CD4-positive, alpha-beta memory T cell (primary cell): ENCODE measurements around the gene GOLT1A. TPM values are rescaled to one million over a fixed set of nuclear protein-coding genes. Genes with fewer than 3 reads are reported as not detected.

ENCODE experiments used
- CTCF ChIA-PET: fragments of 350-600 bp; sonication (Branson Sonifier 250); formaldehyde crosslinking; loops from one replicate; lab custom pipeline; 2021; ENCODE audit warnings: inconsistent platforms; ENCODE audit not compliant: partially characterized antibody; lab: Charles Lee
- POLR2A ChIA-PET: fragments of 350-600 bp; sonication (Branson Sonifier 250); formaldehyde crosslinking; loops from one replicate; lab custom pipeline; 2021; ENCODE audit not compliant: partially characterized antibody; lab: Charles Lee
- DNase-seq, 5 donors: peaks; one replicate each; pipeline versions ENCODE4 v3.0.0 to v3.0.0-alpha.2; 2020 to 2022; ENCODE audit warnings: mixed read lengths in 1 of 5
- H3K27ac ChIP-seq: one replicate; pipeline ENCODE4 v1.7.0; 2013; ENCODE audit warnings: low read depth, low read length
- H3K27me3 ChIP-seq: 2 replicates; pipeline ENCODE4 v1.7.0; 2013; ENCODE audit warnings: mild to moderate bottlenecking, low read length, moderate library complexity; ENCODE audit not compliant: insufficient read depth
- H3K36me3 ChIP-seq: 2 replicates; pipeline ENCODE4 v1.7.0; 2013; ENCODE audit warnings: mild to moderate bottlenecking, low read length, moderate library complexity; ENCODE audit not compliant: insufficient read depth
- H3K4me1 ChIP-seq: 2 replicates; pipeline ENCODE4 v1.7.0; 2013; ENCODE audit warnings: mild to moderate bottlenecking, low read length, moderate library complexity; ENCODE audit not compliant: insufficient read depth
- H3K4me3 ChIP-seq, 2 donors: one replicate each; pipeline ENCODE4 v1.7.0; 2013; ENCODE audit warnings: low read length in 2 of 2, mild to moderate bottlenecking in 1 of 2
- H3K9me3 ChIP-seq, 2 donors: one replicate each; pipeline ENCODE4 v1.7.0; 2013; ENCODE audit warnings: low read length in 2 of 2, control low read depth in 1 of 2; ENCODE audit not compliant: control insufficient read depth in 1 of 2
- H3K27ac Mint-ChIP-seq, 7 donors: one replicate each; pipeline ENCODE4 v1.8.0; 2020 to 2021; ENCODE audit warnings: mixed read lengths in 7 of 7, mild to moderate bottlenecking in 6 of 7, inconsistent platforms in 3 of 7, moderate library complexity in 3 of 7
- H3K27me3 Mint-ChIP-seq, 2 donors: one replicate each; pipeline ENCODE4 v1.8.0; 2020 to 2021; ENCODE audit warnings: mixed read lengths in 2 of 2
- H3K36me3 Mint-ChIP-seq, 2 donors: one replicate each; pipeline ENCODE4 v1.8.0; 2020 to 2021; ENCODE audit warnings: mixed read lengths in 2 of 2, inconsistent platforms in 1 of 2, mild to moderate bottlenecking in 1 of 2
- H3K4me1 Mint-ChIP-seq, 4 donors: one replicate each; pipeline ENCODE4 v1.8.0; 2020 to 2021; ENCODE audit warnings: mixed read lengths in 4 of 4, mild to moderate bottlenecking in 1 of 4
- H3K4me3 Mint-ChIP-seq, 8 donors: one replicate each; pipeline ENCODE4 v1.8.0; 2020 to 2021; ENCODE audit warnings: mixed read lengths in 8 of 8, mild to moderate bottlenecking in 7 of 8, moderate library complexity in 6 of 8, inconsistent platforms in 3 of 8
- H3K9me3 Mint-ChIP-seq, 8 donors: one replicate each; pipeline ENCODE4 v1.8.0; 2020 to 2021; ENCODE audit warnings: mixed read lengths in 8 of 8, mild to moderate bottlenecking in 5 of 8, inconsistent platforms in 3 of 8, moderate library complexity in 1 of 8
- intact Hi-C: fragments of 100-400 bp; cut with micrococcal nuclease; formaldehyde crosslinking; loops from one replicate; pipeline ENCODE4 v1.15.1; 2023
- polyA plus RNA-seq, 2 donors: library from polyadenylated mRNA; unstranded; fragments of 300-500 nt; fragmentation: Illumina TruSeq; gene quantifications; one replicate each; pipeline ENCODE4 v1.2.3, GENCODE V29; 2021
- total RNA-seq, 2 experiments: library from RNA; stranded (reverse); gene quantifications; one replicate each; pipeline ENCODE4 v1.2.3, GENCODE V29; 2021

GOLT1A gene
- total and polyA plus RNA-seq, 4 experiments from 2014 or later: 0.39 to 0.54 (median 0.41) TPM; not detected in 1

DNA sequence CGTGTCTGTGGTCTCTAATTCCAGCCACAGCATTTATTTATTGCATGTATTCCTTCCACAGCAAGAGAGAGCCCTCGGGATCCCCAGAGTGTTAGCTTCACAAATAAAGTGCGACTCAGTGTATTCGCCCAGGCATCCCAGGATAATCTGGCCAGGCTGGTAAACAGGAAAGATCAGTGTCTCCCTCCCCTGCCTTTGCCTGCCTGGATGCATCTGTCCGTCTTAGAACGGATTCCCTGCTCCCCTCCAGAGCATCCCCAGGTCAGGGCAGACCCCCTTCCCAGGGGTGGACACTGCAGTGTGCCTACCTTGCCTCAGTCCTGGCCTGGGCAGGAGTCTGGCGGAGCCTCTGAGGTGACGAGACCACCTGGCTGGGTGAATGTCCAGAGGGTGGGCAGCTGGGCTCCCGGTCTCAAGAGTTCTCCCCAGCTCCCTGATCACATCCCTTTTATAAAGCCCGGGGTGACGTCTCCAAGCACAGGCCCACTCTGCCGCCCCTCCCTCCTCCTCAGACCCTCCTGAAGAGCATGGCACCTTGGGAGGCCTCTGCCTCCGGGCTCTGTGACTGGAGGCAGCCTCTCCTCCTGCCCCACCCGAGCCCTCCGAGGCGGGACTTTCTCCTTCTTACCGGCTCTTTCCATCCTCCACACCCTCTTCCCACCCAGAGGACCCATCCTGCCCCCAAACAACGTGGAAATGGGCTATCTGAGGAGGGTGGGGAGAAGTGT is 17.6 kb downstream of the GOLT1A start, which contains the start of gene KISS1:
Gene KISS1 (minus strand): TSS at position 424 of the 728 bp plus-strand sequence. CDS start 3,615 bp downstream, outside the sequence.
- ChIA-PET CTCF (interaction anchor here (1.0 kb wide), 1 partner anchor 9 kb away, joined by 3 read pairs; no protein-coding TSS in a partner anchor), POLR2A (no interaction called here)
- Mint-ChIP-seq H3K9me3 (no peaks in the 10 kb centered on the region), H3K4me3 (peak within 1 kb of the TSS in 1 of 8 donors; percentile 11), H3K27ac (no peak within 1 kb of the TSS), H3K4me1 (peaks cover 4 to 24% (median 8%) of the 10 kb centered on the region in 4 donors), H3K27me3 (peaks cover 13 to 18% of the 10 kb centered on the region in 2 donors), H3K36me3 (no peaks in the 10 kb centered on the region)
- Histone ChIP-seq H3K9me3 (no peaks in the 10 kb centered on the region), H3K27ac (no peak within 1 kb of the TSS), H3K27me3 (no peaks in the 10 kb centered on the region), H3K4me1 (no peaks in the 10 kb centered on the region), H3K4me3 (no peak within 1 kb of the TSS), H3K36me3 (no peaks in the 10 kb centered on the region)
- intact Hi-C loops: no loop called here
- no peak for DNase-seq

DNA sequence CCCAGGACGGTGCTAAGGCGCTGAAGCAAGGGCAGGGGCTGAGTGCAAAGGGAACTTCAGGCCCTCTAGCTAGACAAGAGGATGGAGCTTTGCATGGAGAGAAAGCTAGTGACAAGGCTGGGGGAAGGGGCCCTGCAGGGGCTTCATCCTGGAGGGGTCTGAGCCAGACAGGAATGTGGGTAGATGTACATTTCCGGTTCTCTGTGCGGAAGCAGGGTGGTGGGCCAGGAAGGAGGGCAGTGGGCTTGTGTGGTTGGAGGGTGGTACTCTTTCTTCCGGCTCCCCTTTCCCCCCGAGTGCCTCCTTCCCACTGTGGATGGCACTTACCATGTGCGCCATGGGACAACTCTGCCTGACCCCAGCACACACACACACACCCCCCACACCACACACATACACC is 19.0 kb downstream of the GOLT1A start:
- no peaks in the 10 kb centered on the region for H3K4me1 ChIP-seq
- Mint-ChIP-seq H3K4me1 (peaks cover 8 to 35% (median 11%) of the 10 kb centered on the region in 4 donors), H3K27ac (no peak overlapping the region), H3K4me3 (no peak overlapping the region), H3K27me3 (peaks cover 13 to 26% of the 10 kb centered on the region in 2 donors), H3K36me3 (no peaks in the 10 kb centered on the region), H3K9me3 (no peaks in the 10 kb centered on the region)
- intact Hi-C loops: no loop called here
- H3K4me3 ChIP-seq: no peak overlapping the region
- no peaks in the 10 kb centered on the region for H3K27me3 ChIP-seq
- POLR2A ChIA-PET: no interaction called here
- no peaks in the 10 kb centered on the region for H3K36me3 ChIP-seq
- no peaks in the 10 kb centered on the region for H3K9me3 ChIP-seq
- no peak overlapping the region for H3K27ac ChIP-seq
- DNase-seq: no peak
- CTCF ChIA-PET: interaction anchor here (1.0 kb wide), 1 partner anchor 168 kb away, joined by 3 read pairs; no protein-coding TSS in a partner anchor

DNA sequence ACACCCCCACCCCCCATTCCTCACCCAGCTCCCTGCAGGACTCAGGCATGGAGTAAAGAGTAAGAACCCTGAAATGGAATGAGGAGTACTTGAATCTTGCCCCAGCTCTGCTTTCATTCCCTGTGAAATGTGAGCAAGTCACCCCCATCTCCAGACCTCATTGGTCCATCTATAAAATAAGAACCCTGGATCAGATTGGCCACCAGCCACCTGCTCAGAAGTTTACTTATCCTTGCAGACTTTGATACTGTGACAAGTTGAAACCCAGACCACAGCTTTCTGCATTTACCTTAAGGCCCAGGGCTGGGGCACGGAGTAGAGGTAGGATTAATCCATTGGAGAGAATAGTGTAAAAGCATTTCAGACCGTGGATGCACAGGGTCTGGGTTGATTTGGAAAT is 19.7 kb downstream of the GOLT1A start:
- no peak for DNase-seq
- Histone ChIP-seq H3K27ac (no peak overlapping the region), H3K9me3 (no peaks in the 10 kb centered on the region), H3K4me3 (no peak overlapping the region), H3K4me1 (peaks cover 4% of the 10 kb centered on the region), H3K27me3 (no peaks in the 10 kb centered on the region), H3K36me3 (no peaks in the 10 kb centered on the region)
- H3K36me3 Mint-ChIP-seq: no peaks in the 10 kb centered on the region
- peaks cover 12 to 41% (median 15%) of the 10 kb centered on the region in 4 donors for H3K4me1 Mint-ChIP-seq
- POLR2A ChIA-PET: no interaction called here
- H3K27me3 Mint-ChIP-seq: peaks cover 16 to 32% of the 10 kb centered on the region in 2 donors
- intact Hi-C loops: no loop called here
- no peak overlapping the region for H3K4me3 Mint-ChIP-seq
- H3K9me3 Mint-ChIP-seq: no peaks in the 10 kb centered on the region
- peak overlapping the region in 1 of 7 donors; percentile 31 for H3K27ac Mint-ChIP-seq
- CTCF ChIA-PET: interaction anchor here (1.0 kb wide), 1 partner anchor 168 kb away, joined by 3 read pairs; no protein-coding TSS in a partner anchor

DNA sequence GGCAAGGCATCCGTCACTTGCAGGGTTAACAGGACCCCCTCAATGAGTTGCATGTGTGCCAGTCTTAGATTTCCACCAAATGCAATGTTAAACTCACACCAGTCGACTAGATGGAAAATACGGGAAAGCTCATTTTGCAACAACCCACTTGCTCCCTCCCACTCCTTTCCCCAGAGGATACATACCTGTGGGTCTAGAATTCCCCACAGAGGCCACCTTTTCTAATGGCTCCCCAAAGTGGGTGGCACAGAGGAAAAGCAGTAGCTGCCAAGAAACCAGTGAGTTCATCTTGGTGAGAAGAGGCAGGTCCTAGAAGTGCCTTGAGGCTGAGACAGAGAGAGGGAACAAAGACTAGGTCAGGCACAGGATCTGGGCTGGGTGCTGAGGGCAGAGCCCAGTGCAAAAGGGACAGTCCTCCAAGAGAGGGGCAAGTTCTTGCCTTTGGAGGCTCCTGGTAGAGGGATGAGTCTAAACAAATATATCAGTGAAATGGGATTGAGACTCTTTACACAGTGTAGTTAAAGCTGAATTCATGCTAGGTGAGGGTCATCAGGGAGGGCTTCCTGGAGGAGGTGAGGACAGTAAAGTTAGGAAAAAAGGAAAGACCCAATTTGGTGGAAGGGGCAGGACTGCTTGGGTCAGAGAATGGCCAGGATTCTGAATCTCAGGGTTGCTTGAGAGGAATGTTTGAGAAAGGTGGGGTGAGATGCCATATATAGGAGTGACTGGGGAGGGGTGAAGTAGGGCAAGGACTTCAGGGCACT is 21.0 kb downstream of the GOLT1A start:
- H3K4me3 ChIP-seq: no peak overlapping the region
- peaks cover 22 to 38% of the 10 kb centered on the region in 2 donors for H3K27me3 Mint-ChIP-seq
- H3K4me1 Mint-ChIP-seq: peaks cover 14 to 45% (median 20%) of the 10 kb centered on the region in 4 donors
- intact Hi-C loops: no loop called here
- no peak overlapping the region for H3K4me3 Mint-ChIP-seq
- H3K27ac Mint-ChIP-seq: no peak overlapping the region
- no peaks in the 10 kb centered on the region for H3K9me3 Mint-ChIP-seq
- no peaks in the 10 kb centered on the region for H3K36me3 ChIP-seq
- H3K27me3 ChIP-seq: peaks cover 4% of the 10 kb centered on the region
- ChIA-PET POLR2A (no interaction called here), CTCF (interaction anchor here (1.3 kb wide), 1 partner anchor 14 kb away, joined by 5 read pairs; no protein-coding TSS in a partner anchor)
- peaks cover 12% of the 10 kb centered on the region for H3K4me1 ChIP-seq
- no peak for DNase-seq
- no peaks in the 10 kb centered on the region for H3K9me3 ChIP-seq
- H3K27ac ChIP-seq: no peak overlapping the region
- no peaks in the 10 kb centered on the region for H3K36me3 Mint-ChIP-seq

DNA sequence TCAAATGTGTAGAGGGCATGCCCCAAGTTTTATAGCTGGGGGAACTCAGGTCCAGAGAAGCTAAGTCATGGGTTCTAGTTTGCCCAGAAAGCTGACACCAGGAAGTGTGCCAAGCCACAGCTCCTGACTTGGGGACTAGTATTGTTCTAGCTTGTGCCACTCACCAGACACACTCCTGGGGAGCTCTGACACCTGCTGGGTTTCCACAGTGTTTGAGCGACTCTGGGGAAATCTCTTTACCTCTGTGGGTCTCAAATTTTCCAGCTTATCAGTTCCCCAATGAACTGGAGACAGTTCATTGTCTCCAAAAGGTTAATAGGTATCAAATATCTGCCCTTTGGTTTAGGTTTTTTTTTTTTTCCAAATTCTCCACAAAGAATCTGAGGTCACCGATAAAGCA is 21.7 kb downstream of the GOLT1A start:
- POLR2A ChIA-PET: no interaction called here
- Histone ChIP-seq H3K9me3 (no peaks in the 10 kb centered on the region), H3K4me3 (no peak overlapping the region), H3K27me3 (peaks cover 6% of the 10 kb centered on the region), H3K27ac (no peak overlapping the region), H3K4me1 (peaks cover 12% of the 10 kb centered on the region), H3K36me3 (no peaks in the 10 kb centered on the region)
- CTCF ChIA-PET: interaction anchor here (1.3 kb wide), 1 partner anchor 15 kb away, joined by 5 read pairs; no protein-coding TSS in a partner anchor
- no peaks in the 10 kb centered on the region for H3K36me3 Mint-ChIP-seq
- peaks cover 14 to 45% (median 20%) of the 10 kb centered on the region in 4 donors for H3K4me1 Mint-ChIP-seq
- no peak overlapping the region for H3K4me3 Mint-ChIP-seq
- no peak for DNase-seq
- H3K27ac Mint-ChIP-seq: no peak overlapping the region
- H3K9me3 Mint-ChIP-seq: no peaks in the 10 kb centered on the region
- intact Hi-C loops: no loop called here
- H3K27me3 Mint-ChIP-seq: peaks cover 27 to 45% of the 10 kb centered on the region in 2 donors

DNA sequence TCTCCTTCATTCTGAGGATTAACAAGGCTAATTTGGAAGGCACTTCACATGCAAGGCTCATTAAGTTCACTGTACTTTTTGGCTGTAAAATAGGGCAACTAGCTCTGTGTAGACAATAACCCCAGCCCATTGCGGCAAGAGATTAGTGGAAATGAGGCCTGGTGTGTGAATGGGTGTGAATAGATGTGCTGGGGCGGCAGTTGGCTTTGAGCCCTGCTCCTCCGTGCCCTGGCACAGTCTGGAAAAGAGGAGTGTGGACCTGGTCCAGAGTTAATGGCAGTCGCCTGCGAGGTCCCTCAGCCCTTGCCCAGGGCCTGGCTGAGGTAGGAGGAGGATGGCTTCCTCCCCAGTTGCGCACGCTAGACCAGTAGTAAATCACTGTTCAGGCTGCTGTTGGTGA is 22.3 kb downstream of the GOLT1A start:
- no peaks in the 10 kb centered on the region for H3K9me3 ChIP-seq
- Mint-ChIP-seq H3K4me3 (no peak overlapping the region), H3K27me3 (peaks cover 29 to 51% of the 10 kb centered on the region in 2 donors), H3K4me1 (peaks cover 14 to 45% (median 20%) of the 10 kb centered on the region in 4 donors), H3K27ac (peak overlapping the region in 1 of 7 donors; percentile 77), H3K9me3 (no peaks in the 10 kb centered on the region), H3K36me3 (no peaks in the 10 kb centered on the region)
- no peak for DNase-seq
- H3K4me1 ChIP-seq: peaks cover 12% of the 10 kb centered on the region
- H3K27me3 ChIP-seq: peaks cover 6% of the 10 kb centered on the region
- no peak overlapping the region for H3K27ac ChIP-seq
- CTCF ChIA-PET: interaction anchor here (1.0 to 1.1 kb wide), 2 partner anchors 7 to 16 kb away, joined by 3 to 6 read pairs; no protein-coding TSS in a partner anchor
- intact Hi-C loops: no loop called here
- POLR2A ChIA-PET: no interaction called here
- H3K36me3 ChIP-seq: no peaks in the 10 kb centered on the region
- H3K4me3 ChIP-seq: no peak overlapping the region
